GM21723 (cell line): ENCODE measurements around the gene ORM1.

Experiments used
- ATAC-seq: cut with Tn5 transposase; IDR thresholded peaks from one replicate; pipeline ENCODE4 v1.9.1; 2021; ENCODE audit warnings: mild to moderate bottlenecking, moderate library complexity; ENCODE audit not compliant: unreplicated experiment

The ORM1 gene

GRCh38 chr9:114341152-114341830 is 18.4 kb downstream of the ORM1 start:
- ATAC-seq, result no peak

GRCh38 chr9:114341991-114342390 is 19.1 kb downstream of the ORM1 start:
- ATAC-seq, result no peak

- ATAC-seq, result no peak
These were observed 20.0 kb downstream of the ORM1 start for GRCh38 chr9:114342755-114343440.

GRCh38 chr9:114343471-114344187 is 20.7 kb downstream of the ORM1 start:
- no peak for ATAC-seq

- no peak for ATAC-seq
These were observed 21.3 kb downstream of the ORM1 start for GRCh38 chr9:114344188-114344566.

- ATAC-seq, result no peak
These were observed 21.8 kb downstream of the ORM1 start for GRCh38 chr9:114344692-114345091.

- no peak for ATAC-seq
These were observed 22.7 kb downstream of the ORM1 start for GRCh38 chr9:114345493-114346065.

GRCh38 chr9:114346146-114346545 is 23.2 kb downstream of the ORM1 start:
- ATAC-seq, result no peak

- no peak for ATAC-seq
These were observed 24.8 kb downstream of the ORM1 start for GRCh38 chr9:114347675-114348074.

- no peak for ATAC-seq
These were observed 25.5 kb downstream of the ORM1 start for GRCh38 chr9:114348261-114348905.

GRCh38 chr9:114348906-114349482 is 26.1 kb downstream of the ORM1 start:
- peak; percentile 92 for ATAC-seq

GRCh38 chr9:114349713-114350480 is 27.0 kb downstream of the ORM1 start:
- ATAC-seq, result no peak

GRCh38 chr9:114350636-114351401 is 27.9 kb downstream of the ORM1 start:
- ATAC-seq, result no peak

- no peak for ATAC-seq
These were observed 29.0 kb downstream of the ORM1 start for GRCh38 chr9:114351932-114352331.

GRCh38 chr9:114355821-114356220 is 32.9 kb downstream of the ORM1 start:
- ATAC-seq, result no peak

- ATAC-seq, result no peak
These were observed 33.9 kb downstream of the ORM1 start for GRCh38 chr9:114356792-114357191.

- no peak for ATAC-seq
These were observed 34.5 kb downstream of the ORM1 start for GRCh38 chr9:114357360-114357759.

GRCh38 chr9:114357911-114358328 is 35.0 kb downstream of the ORM1 start:
- no peak for ATAC-seq

- ATAC-seq, result no peak
These were observed 36.9 kb downstream of the ORM1 start for GRCh38 chr9:114359801-114360200.
